Right lobe of liver (tissue), 4 donors: ENCODE measurements around the gene TMEM170B.

Experiments used
- POLR2A ChIP-seq: fragments of 450-650 bp; IDR thresholded peaks from one replicate; pipeline ENCODE4 v1.6.1; 2017; ENCODE audit warnings: antibody characterized with exemption, mild to moderate bottlenecking
- TF ChIP-seq, protein P1 (sequence below), 4 donors: fragments of 200-600 bp in 3 of 4; fragments of 450-650 bp in 1 of 4; IDR thresholded peaks; one replicate each; pipeline versions ENCODE4 v1.5.1 to v1.8.0; 2016 to 2022; ENCODE audit warnings: antibody characterized with exemption in 4 of 4, mild to moderate bottlenecking in 2 of 4
- donor health status: DM: no; HTN: no; CAD: no.
- donor health status: DM: no; HTN: no; CAD: no.
- donor health status: DM: no; HTN: yes; CAD: no.

DNA sequence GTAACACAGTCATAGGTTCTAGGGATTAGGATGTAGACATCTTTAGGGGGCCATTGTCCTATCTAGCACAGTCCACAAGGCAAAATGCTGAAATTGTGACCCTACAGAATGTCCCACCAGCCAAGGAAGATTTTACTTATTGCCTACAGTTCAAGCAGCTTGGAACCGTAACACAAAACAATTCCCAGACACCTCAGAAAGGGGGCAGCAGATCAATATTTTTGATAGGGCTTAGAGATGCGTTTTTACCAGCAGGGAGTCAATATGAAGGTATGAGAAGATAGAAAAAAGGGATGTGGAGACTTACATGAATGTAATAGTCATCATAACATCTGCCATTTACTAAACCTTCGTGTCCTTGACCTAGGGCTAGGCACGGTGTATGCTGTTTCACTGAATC is 81.0 kb downstream of the TMEM170B start:
- TF ChIP-seq, protein P1, sequence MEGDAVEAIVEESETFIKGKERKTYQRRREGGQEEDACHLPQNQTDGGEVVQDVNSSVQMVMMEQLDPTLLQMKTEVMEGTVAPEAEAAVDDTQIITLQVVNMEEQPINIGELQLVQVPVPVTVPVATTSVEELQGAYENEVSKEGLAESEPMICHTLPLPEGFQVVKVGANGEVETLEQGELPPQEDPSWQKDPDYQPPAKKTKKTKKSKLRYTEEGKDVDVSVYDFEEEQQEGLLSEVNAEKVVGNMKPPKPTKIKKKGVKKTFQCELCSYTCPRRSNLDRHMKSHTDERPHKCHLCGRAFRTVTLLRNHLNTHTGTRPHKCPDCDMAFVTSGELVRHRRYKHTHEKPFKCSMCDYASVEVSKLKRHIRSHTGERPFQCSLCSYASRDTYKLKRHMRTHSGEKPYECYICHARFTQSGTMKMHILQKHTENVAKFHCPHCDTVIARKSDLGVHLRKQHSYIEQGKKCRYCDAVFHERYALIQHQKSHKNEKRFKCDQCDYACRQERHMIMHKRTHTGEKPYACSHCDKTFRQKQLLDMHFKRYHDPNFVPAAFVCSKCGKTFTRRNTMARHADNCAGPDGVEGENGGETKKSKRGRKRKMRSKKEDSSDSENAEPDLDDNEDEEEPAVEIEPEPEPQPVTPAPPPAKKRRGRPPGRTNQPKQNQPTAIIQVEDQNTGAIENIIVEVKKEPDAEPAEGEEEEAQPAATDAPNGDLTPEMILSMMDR (IDR thresholded peaks at IDR 0.05): no peak
- no peak for TF ChIP-seq POLR2A
